ENCODE measurements around the gene RANBP3L. TPM values are rescaled to one million over a fixed set of nuclear protein-coding genes. Genes with fewer than 3 reads are reported as not detected.

RANBP3L gene
- total and polyA plus RNA-seq, 10 of the 15 experiments (the other 5 are each of a cell fraction or from before 2014, with no cell fraction given), result 0.02 to 0.29 (median 0.06) TPM; not detected in 4

GRCh38 chr5:36243653-36244052 is 58.0 kb downstream of the RANBP3L start:
- Histone ChIP-seq H3K4me1 (ENCODE audit: control insufficient read depth, insufficient read depth, low read length) (peaks cover 19% of the 10 kb centered on the region), H3K9me3 (replicated peaks; ENCODE audit: control insufficient read depth, insufficient read depth, low read length) (no peaks in the 10 kb centered on the region), H3K36me3 (ENCODE audit: control insufficient read depth in 2 of 2, insufficient read depth in 2 of 2, low read length in 1 of 2) (no peaks in the 10 kb centered on the region), H3K79me2 (ENCODE audit: control insufficient read depth, insufficient read depth, low read length) (0 out of 2 replicates have a peak, but pooled peaks cover 1% of the 10 kb centered on the region), H3K4me2 (ENCODE audit: control insufficient read depth, insufficient read depth) (no peak overlapping the region), H3K9ac (ENCODE audit: control insufficient read depth, insufficient read depth, low read length) (no peak overlapping the region), H4K20me1 (ENCODE audit: control insufficient read depth, insufficient read depth) (no peaks in the 10 kb centered on the region), H2AFZ (ENCODE audit: control insufficient read depth, low read depth, low read length) (no peak overlapping the region), H3K27ac (ENCODE audit: control insufficient read depth, insufficient read depth) (no peak overlapping the region), H3K27me3 (replicated peaks in 1 of 2; ENCODE audit: control insufficient read depth in 2 of 2, insufficient read depth in 2 of 2, low read length in 1 of 2) (no peaks in the 10 kb centered on the region), H3K4me3 (no peak overlapping the region)
- ChIA-PET CTCF (interaction anchor here (0.9 to 7.4 kb wide), 5 partner anchors 17 to 264 kb away, joined by 3 to 47 read pairs (median 4); no protein-coding TSS in a partner anchor), SMC1A (ENCODE audit: uncharacterized antibody, unreplicated experiment) (interaction anchor here (1.1 to 2.4 kb wide), 3 partner anchors 9 to 66 kb away, joined by 3 to 8 read pairs (median 8); no protein-coding TSS in a partner anchor), RAD21 (ENCODE audit: unreplicated experiment) (interaction anchor here (4.8 kb wide), 1 partner anchor 66 kb away, joined by 21 read pairs; no protein-coding TSS in a partner anchor), POLR2A (no interaction called here)
- FAIRE-seq, result no peak
- no peak for ATAC-seq
- BruUV-seq (replicated peaks), result no TSS peak
- no peak for DNase-seq (ENCODE audit: low read depth, low spot score)
- 96% methylated on average over 1 of the region's 1 CpG for WGBS (ENCODE audit: insufficient coverage, insufficient replicate concordance, low lambda C conversion rate, missing lambda C conversion rate)
- in situ Hi-C loops (cut with MboI) (loop anchor here (10.0 kb wide), 1 partner anchor 451 kb away; no protein-coding TSS in a partner anchor), intact Hi-C loops (cut with micrococcal nuclease; ENCODE audit: unreplicated experiment) (loop anchor here (5.0 kb wide), 2 partner anchors 66 to 449 kb away; no protein-coding TSS in a partner anchor)
- no peak for TF ChIP-seq NFIC (IDR thresholded peaks at IDR 0.05; ENCODE audit: low read depth, low read length)
- no peak for TF ChIP-seq ZNF207 (IDR thresholded peaks at IDR 0.05; ENCODE audit: borderline replicate concordance)
- no peak for TF ChIP-seq MEF2A (IDR thresholded peaks at IDR 0.05; ENCODE audit: insufficient read depth, low read depth, low read length)
- TF ChIP-seq ZBED1 (IDR thresholded peaks at IDR 0.05; ENCODE audit: borderline replicate concordance), result no peak
- TF ChIP-seq USF1 (IDR thresholded peaks at IDR 0.05; ENCODE audit: borderline replicate concordance, extremely low read length, insufficient read depth, low read depth, low read length), result no peak
- no peak for TF ChIP-seq MYB (IDR thresholded peaks at IDR 0.05; ENCODE audit: borderline replicate concordance, low read depth, low read length)
- no peak for TF ChIP-seq ZNF217 (IDR thresholded peaks at IDR 0.05)
- no peak for TF ChIP-seq DPF2 (IDR thresholded peaks at IDR 0.05)
- no peak for TF ChIP-seq NFXL1 (IDR thresholded peaks at IDR 0.05; ENCODE audit: borderline replicate concordance)
- no peak for TF ChIP-seq PBX3 (IDR thresholded peaks at IDR 0.05; ENCODE audit: insufficient replicate concordance, low read depth, low read length)
- no peak for TF ChIP-seq FOXM1 (IDR thresholded peaks at IDR 0.05; ENCODE audit: low read depth, low read length)
